K562 (cell line): ENCODE measurements around the gene C1QTNF2. TPM values are rescaled to one million over a fixed set of nuclear protein-coding genes. Genes with fewer than 3 reads are reported as not detected.

Experiments
- ATAC-seq: fragments of 200-7000 bp; cut with Tn5 transposase; 3 replicates; pipeline ENCODE4 v1.9.1; 2020; ENCODE audit warnings: moderate library complexity
- BruUV-seq: library from RNA; stranded (reverse); fragments of 400-500 nt; replicated peaks from 2 replicates; lab custom pipeline; 2021; lab: Mats Ljungman, UMichigan
- CTCF ChIA-PET: fragments of 300-600 bp; formaldehyde crosslinking; extraction: SDS; loops from one replicate; lab custom pipeline; 2021; ENCODE audit warnings: low intra/inter-chr PET ratio; lab: Yijun Ruan, JAX
- POLR2A ChIA-PET: fragments of 300-600, 350-650 bp; sonication (Branson Sonifier 250); formaldehyde crosslinking; extraction: SDS; loops from one replicate; lab custom pipeline; 2021; ENCODE audit warnings: antibody characterized with exemption, inconsistent platforms; lab: Yijun Ruan, JAX
- DNase-seq, 4 experiments: peaks; one replicate each; pipeline versions ENCODE4 v3.0.0 to v3.0.0-alpha.2; 2011 to 2018; ENCODE audit warnings: low spot score in 3 of 4, mixed read lengths in 3 of 4; ENCODE audit errors: extremely low read depth in 1 of 4
- FAIRE-seq: peaks from 2 replicates; lab custom pipeline; 2011; peaks lifted over from hg19 to GRCh38; lab: Jason Lieb, UNC
- H2AFZ ChIP-seq: 2 replicates; pipeline ENCODE4 v1.6.0; 2011; ENCODE audit warnings: low read depth, low read length, control low read depth, inconsistent platforms
- H3K27ac ChIP-seq: fragments of 200-600 bp; 3 replicates; pipeline ENCODE4 v1.8.0; 2011; ENCODE audit warnings: low read depth, mild to moderate bottlenecking, control low read depth, inconsistent platforms, low read length, moderate library complexity, mixed read lengths; ENCODE audit errors: extremely low read depth
- H3K27me3 ChIP-seq, 2 experiments: fragments of 300-600 bp in 1 of 2; 2 replicates in 1 of 2; 3 replicates in 1 of 2; pipeline versions ENCODE4 v1.6.0 to v1.8.0; 2011; ENCODE audit warnings: inconsistent platforms in 2 of 2, low read length in 2 of 2, mild to moderate bottlenecking in 1 of 2, mixed read lengths in 1 of 2, moderate library complexity in 1 of 2; ENCODE audit not compliant: control insufficient read depth in 2 of 2, insufficient read depth in 2 of 2
- H3K36me3 ChIP-seq: fragments of 300-600 bp; 3 replicates; pipeline ENCODE4 v1.8.0; 2011; ENCODE audit warnings: mild to moderate bottlenecking, low read length, inconsistent platforms; ENCODE audit not compliant: control insufficient read depth, insufficient read depth
- H3K4me1 ChIP-seq, 2 experiments: fragments of 200-600 bp in 1 of 2; replicated peaks in 1 of 2; 2 replicates in 1 of 2; 3 replicates in 1 of 2; pipeline versions ENCODE4 v1.5.1 to v1.8.0; 2011; ENCODE audit warnings: inconsistent platforms in 2 of 2, low read length in 2 of 2, mild to moderate bottlenecking in 1 of 2, mixed read lengths in 1 of 2, moderate library complexity in 1 of 2; ENCODE audit not compliant: control insufficient read depth in 2 of 2, insufficient read depth in 2 of 2
- H3K4me2 ChIP-seq: 2 replicates; pipeline ENCODE4 v1.6.1; 2011; ENCODE audit warnings: low read length, control low read depth, inconsistent platforms, mixed read lengths; ENCODE audit not compliant: insufficient read depth
- H3K4me3 ChIP-seq: fragments of 200-600 bp; sonication (generic), shearing (Covaris generic); 2 replicates; pipeline ENCODE4 v1.5.1; 2016; ENCODE audit warnings: control low read depth, inconsistent platforms
- H3K79me2 ChIP-seq: fragments of 200-600 bp; 3 replicates; pipeline ENCODE4 v1.8.0; 2011; ENCODE audit warnings: low read length, inconsistent platforms; ENCODE audit not compliant: control insufficient read depth, insufficient read depth
- H3K9ac ChIP-seq, 2 experiments: 2 replicates each; pipeline versions ENCODE4 v1.6.0 to v1.6.1; 2011; ENCODE audit warnings: low read depth in 2 of 2, low read length in 2 of 2, control low read depth in 1 of 2, inconsistent platforms in 1 of 2, mild to moderate bottlenecking in 1 of 2, mixed read lengths in 1 of 2; ENCODE audit not compliant: insufficient read depth in 1 of 2
- H3K9me1 ChIP-seq: one replicate; pipeline ENCODE4 v1.6.0; 2011; ENCODE audit warnings: inconsistent platforms, mild to moderate bottlenecking, low read length, moderate library complexity; ENCODE audit not compliant: control insufficient read depth, insufficient read depth
- H3K9me3 ChIP-seq: replicated peaks from 2 replicates; pipeline ENCODE4 v1.5.1; 2011; ENCODE audit warnings: low read depth, low read length, inconsistent platforms; ENCODE audit not compliant: control insufficient read depth, insufficient read depth
- H4K20me1 ChIP-seq: replicated peaks from 2 replicates; pipeline ENCODE4 v1.6.1; 2011; ENCODE audit warnings: low read length, inconsistent platforms, mixed read lengths; ENCODE audit not compliant: control insufficient read depth, insufficient read depth
- BRD4 ChIP-seq: fragments of 200-600 bp; sonication (generic); IDR thresholded peaks from 2 replicates; pipeline ENCODE4 v1.6.1; 2017; ENCODE audit warnings: inconsistent platforms
- DDX20 ChIP-seq: fragments of 450-650 bp; IDR thresholded peaks from 2 replicates; pipeline ENCODE4 v1.6.1; 2016; ENCODE audit warnings: missing genetic modification characterization, low read depth, mild to moderate bottlenecking, missing compliant biosample characterization, moderate library complexity
- EHMT2 ChIP-seq: fragments of 450-650 bp; IDR thresholded peaks from 2 replicates; pipeline ENCODE4 v1.6.1; 2018; ENCODE audit warnings: antibody characterized with exemption
- ELK1 ChIP-seq: sonication (generic); formaldehyde crosslinking; IDR thresholded peaks from 2 replicates; pipeline ENCODE4 v1.8.1; 2022; ENCODE audit warnings: missing genetic modification reagents
- FOXM1 ChIP-seq, 2 experiments: fragments of 450-650 bp in 1 of 2; sonication (generic) in 1 of 2; formaldehyde crosslinking in 1 of 2; IDR thresholded peaks; 2 replicates each; pipeline versions ENCODE4 v1.6.1 to v1.9.0; 2017 to 2022; ENCODE audit warnings: low read depth in 2 of 2, mild to moderate bottlenecking in 2 of 2, missing genetic modification reagents in 1 of 2, moderate library complexity in 1 of 2
- HDAC3 ChIP-seq: fragments of 450-650 bp; IDR thresholded peaks from 2 replicates; pipeline ENCODE4 v1.6.1; 2018; ENCODE audit warnings: borderline replicate concordance, mild to moderate bottlenecking, moderate library complexity; ENCODE audit not compliant: partially characterized antibody
- HLTF ChIP-seq: fragments of 450-650 bp; IDR thresholded peaks from 2 replicates; pipeline ENCODE4 v1.6.1; 2016
- MTA2 ChIP-seq: fragments of 450-650 bp; IDR thresholded peaks from 2 replicates; pipeline ENCODE4 v1.6.1; 2016; ENCODE audit warnings: low read depth
- POLR2G ChIP-seq: fragments of 200-400 bp; formaldehyde crosslinking; IDR thresholded peaks from 2 replicates; pipeline ENCODE4 v1.6.1; 2017; ENCODE audit warnings: low read depth, mild to moderate bottlenecking, antibody characterized with exemption, low read length, moderate library complexity
- RBFOX2 ChIP-seq: fragments of 200-400 bp; formaldehyde crosslinking; IDR thresholded peaks from 2 replicates; pipeline ENCODE4 v1.6.1; 2017; ENCODE audit warnings: low read depth, mild to moderate bottlenecking, low read length, moderate library complexity
- RBM14 ChIP-seq: fragments of 200-400 bp; formaldehyde crosslinking; IDR thresholded peaks from 2 replicates; pipeline ENCODE4 v1.6.1; 2018; ENCODE audit warnings: low read depth, mild to moderate bottlenecking, low read length, moderate library complexity, borderline replicate concordance; ENCODE audit not compliant: insufficient read depth
- RUNX1 ChIP-seq: sonication (generic); IDR thresholded peaks from 2 replicates; pipeline ENCODE4 v1.6.1; 2016; ENCODE audit warnings: antibody characterized with exemption, low read depth
- TAF1 ChIP-seq: IDR thresholded peaks from 2 replicates; pipeline ENCODE4 v1.6.1; 2011; ENCODE audit warnings: mild to moderate bottlenecking, low read length, moderate library complexity; ENCODE audit not compliant: insufficient read depth, control insufficient read depth, severe bottlenecking; ENCODE audit errors: extremely low read depth
- TAF15 ChIP-seq: fragments of 200-400 bp; formaldehyde crosslinking; IDR thresholded peaks from 2 replicates; pipeline ENCODE4 v1.6.1; 2017; ENCODE audit warnings: mild to moderate bottlenecking, low read depth, low read length, moderate library complexity
- ZFP1 ChIP-seq: fragments of 450-650 bp; formaldehyde crosslinking; IDR thresholded peaks from 2 replicates; pipeline ENCODE4 v1.4.0; 2020; ENCODE audit warnings: mild to moderate bottlenecking, mixed read lengths
- ZNF3 ChIP-seq: fragments of 250-450 bp; sonication (Bioruptor Pico); IDR thresholded peaks from 2 replicates; pipeline ENCODE4 v1.5.0; 2021; ENCODE audit warnings: mild to moderate bottlenecking, moderate library complexity
- WGBS: fragments of 100-300 bp; shearing (Covaris generic); methylation state at CpG from one replicate; pipeline ENCODE4 v1.1.6; 2016; ENCODE audit warnings: low coverage, mixed read lengths; ENCODE audit not compliant: insufficient coverage; ENCODE audit errors: missing lambda C conversion rate; 5-methylcytosine and 5-hydroxymethylcytosine counted together
- in situ Hi-C: fragments of 300-500 bp; cut with MboI; formaldehyde crosslinking; loops from 4 replicates; pipeline ENCODE4 v1.15.0; 2018; ENCODE audit warnings: inconsistent platforms, mixed read lengths
- intact Hi-C: fragments of 100-400 bp; cut with micrococcal nuclease; formaldehyde crosslinking; loops from 2 replicates; pipeline ENCODE4 v1.14.2; 2022
- polyA plus RNA-seq, 8 experiments: library from polyadenylated mRNA; depleted of rRNA in 4 of 8; stranded (reverse) in 5 of 8; unstranded in 3 of 8; fragments of >200 nt; fragmentation: Nextera tagmentation in 2 of 8; fragmentation: Illumina TruSeq in 1 of 8; extraction: Ambion mirVana in 2 of 8; extraction: Trizol in 1 of 8; gene quantifications; 2 replicates each; pipeline versions ENCODE4 v1.2.1 to v1.2.3, GENCODE V29; 2011 to 2014; ENCODE audit warnings: inconsistent platforms in 1 of 8, missing spikeins in 1 of 8
- total RNA-seq, 7 experiments: library from RNA; depleted of rRNA in 6 of 7; stranded (reverse); fragments of >200 nt in 6 of 7; fragmentation: Illumina TruSeq in 2 of 7; extraction: Trizol in 2 of 7; gene quantifications; 2 replicates each; pipeline versions ENCODE4 v1.2.1 to v1.2.3, GENCODE V29; 2011 to 2021; ENCODE audit warnings: low replicate concordance in 1 of 7

The C1QTNF2 gene
- total and polyA plus RNA-seq, 9 of the 15 experiments (the other 6 are each of a cell fraction or from before 2014, with no cell fraction given) = not detected

- H2AFZ ChIP-seq = no peak overlapping the region
- ATAC-seq = no peak
- FAIRE-seq = no peak
- intact Hi-C loops = no loop called here
- no peaks in the 10 kb centered on the region for H3K9me3 ChIP-seq
- peaks cover 12 to 24% of the 10 kb centered on the region in 2 experiments for H3K27me3 ChIP-seq
- H4K20me1 ChIP-seq = 0 out of 2 replicates have a peak, but pooled peaks cover 6% of the 10 kb centered on the region
- H3K79me2 ChIP-seq = no peaks in the 10 kb centered on the region
- no peaks in the 10 kb centered on the region for H3K36me3 ChIP-seq
- no peak overlapping the region for H3K9ac ChIP-seq
- 0% methylated on average over 2 of the region's 2 CpGs for WGBS
- no peak for TF ChIP-seq BRD4
- no peak for TF ChIP-seq ZNF3
- TF ChIP-seq HDAC3 = no peak
- no peak for TF ChIP-seq RUNX1
- no peak for TF ChIP-seq EHMT2
- no peak for TF ChIP-seq RBM14
- in situ Hi-C loops = no loop called here
- peaks cover 3% of the 10 kb centered on the region for H3K9me1 ChIP-seq
- ChIA-PET POLR2A (no interaction called here), CTCF (no interaction called here)
- no peak overlapping the region for H3K27ac ChIP-seq
- DNase-seq = no peak
- BruUV-seq = no TSS peak
- H3K4me2 ChIP-seq = no peak overlapping the region
- no peak overlapping the region for H3K4me3 ChIP-seq
- H3K4me1 ChIP-seq = 0 out of 5 replicates have a peak, but pooled peaks cover 0 to 5% of the 10 kb centered on the region in 2 experiments
Measured at GRCh38 chr5:160375701-160376100, 5.3 kb upstream of the C1QTNF2 start.

GRCh38 chr5:160375166-160375565 lies 4.7 kb upstream of the C1QTNF2 start:
- H3K4me1 ChIP-seq = peaks cover 5% of the 10 kb centered on the region in 2 experiments; a peak in 2 of 5 replicates
- ChIA-PET CTCF (no interaction called here), POLR2A (no interaction called here)
- H2AFZ ChIP-seq = no peak overlapping the region
- peaks cover 3% of the 10 kb centered on the region for H3K9me1 ChIP-seq
- peaks cover 16 to 29% of the 10 kb centered on the region in 2 experiments for H3K27me3 ChIP-seq
- no peaks in the 10 kb centered on the region for H3K36me3 ChIP-seq
- no peaks in the 10 kb centered on the region for H3K79me2 ChIP-seq
- H3K4me2 ChIP-seq = no peak overlapping the region
- no peak for ATAC-seq
- H3K9ac ChIP-seq = no peak overlapping the region
- DNase-seq = no peak
- in situ Hi-C loops = no loop called here
- H3K4me3 ChIP-seq = no peak overlapping the region
- 0 out of 2 replicates have a peak, but pooled peaks cover 6% of the 10 kb centered on the region for H4K20me1 ChIP-seq
- H3K9me3 ChIP-seq = no peaks in the 10 kb centered on the region
- BruUV-seq = no TSS peak
- H3K27ac ChIP-seq = no peak overlapping the region
- FAIRE-seq = no peak
- intact Hi-C loops = no loop called here
- TF ChIP-seq TAF1 (no peak), POLR2G (no peak), MTA2 (no peak), ZFP1 (CRISPR knock-in tag) (no peak), FOXM1 (IDR thresholded peaks at IDR 0.05; ENCODE audit: low read depth) (no peak), FOXM1 (CRISPR knock-in tag; IDR thresholded peaks at IDR 0.05; ENCODE audit: low read depth) (no peak), DDX20 (tag) (no peak), TAF15 (no peak), HLTF (no peak), RBFOX2 (no peak), ELK1 (CRISPR knock-in tag) (no peak)
